Measurements from ENCODE around the gene PIP4K2A. TPM values are rescaled to one million over a fixed set of nuclear protein-coding genes. Genes with fewer than 3 reads are reported as not detected.

The PIP4K2A gene
- total and polyA plus RNA-seq, 2 of the 13 experiments (the other 11 are each of a cell fraction or from before 2014, with no cell fraction given), result 9.1 to 22.6 TPM

DNA sequence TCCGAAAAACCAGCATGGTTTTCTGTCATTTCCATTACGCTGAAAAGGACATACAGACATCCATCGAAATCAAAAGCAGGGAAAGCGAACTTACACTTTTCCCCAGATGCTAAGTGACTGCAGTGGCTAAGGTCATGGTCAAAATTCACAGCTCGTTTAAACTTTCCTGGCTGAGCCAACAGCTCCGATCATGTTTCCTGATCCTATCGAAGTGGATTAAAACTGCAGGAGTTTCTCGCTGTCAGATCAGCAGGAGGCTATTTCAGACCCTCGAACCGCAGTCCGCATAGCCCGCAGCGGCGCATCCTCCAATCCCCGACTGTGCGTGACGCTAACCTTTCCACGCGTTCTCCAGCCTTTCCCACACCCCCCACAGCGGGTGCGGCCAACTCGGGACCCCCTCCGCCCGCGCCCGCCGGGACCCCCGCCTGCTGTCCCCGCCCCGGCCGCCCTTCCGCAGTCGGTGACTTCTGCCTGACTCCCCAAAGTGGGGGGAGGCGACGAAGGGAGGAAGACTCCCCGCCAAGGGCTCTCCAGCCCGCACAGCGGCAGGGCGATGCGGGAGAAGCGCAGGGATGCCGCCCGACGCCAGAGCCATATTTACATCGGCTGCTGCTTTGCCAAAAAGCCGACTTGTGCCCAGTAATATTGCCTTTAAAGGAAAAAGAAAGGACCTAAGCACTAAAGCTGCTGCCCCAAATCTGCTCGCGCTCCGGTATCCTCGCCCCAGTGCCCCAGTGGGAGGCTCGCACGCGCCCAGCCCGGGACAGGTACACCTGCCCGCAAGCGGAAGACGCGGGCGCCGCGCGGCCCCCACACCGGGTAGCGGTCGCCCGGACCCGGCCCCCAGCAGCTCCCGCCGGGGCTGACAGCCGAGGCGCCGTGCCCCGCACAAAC, 1.2 kb downstream of the PIP4K2A start:
- FAIRE-seq (peak; percentile 60), ATAC-seq (peak; percentile 69), DNase-seq (ENCODE audit: low spot score) (peak; percentile 29)
- intact Hi-C loops (cut with micrococcal nuclease; ENCODE audit: unreplicated experiment) (loop anchor here (1.0 to 10.0 kb wide), 3 partner anchors 30 to 91 kb away; no protein-coding TSS in a partner anchor), in situ Hi-C loops (cut with HindIII; ENCODE audit: extremely low pct_ligation_motif_present, low pct_unique_long_range_greater_than_20kb) (loop anchor here (10.0 to 25.0 kb wide), 2 partner anchors 108 to 401 kb away; partner anchors contain the start of genes BMI1 and COMMD3)
- Histone ChIP-seq H3K36me3 (replicated peaks in 1 of 2; ENCODE audit: control insufficient read depth in 1 of 2, insufficient read depth in 2 of 2, low read length in 2 of 2) (no peaks in the 10 kb centered on the region), H3K9me3 (ENCODE audit: low read length) (no peaks in the 10 kb centered on the region), H3K4me1 (ENCODE audit: insufficient read depth, low read length) (peaks cover 34% of the 10 kb centered on the region), H3K4me2 (ENCODE audit: low read depth, low read length) (peak overlapping the region; percentile 94), H4K20me1 (ENCODE audit: insufficient read depth, low read length) (no peaks in the 10 kb centered on the region; the same call in 1 of the 2 replicates), H2AFZ (ENCODE audit: low read length) (no peak overlapping the region), H3K9ac (ENCODE audit: insufficient read depth, low read depth, low read length) (peak overlapping the region; percentile 77), H3K27ac (ENCODE audit: extremely low read length, insufficient read depth, low read length) (no peak overlapping the region), H3K79me2 (ENCODE audit: insufficient read depth, low read length) (peaks cover 52% of the 10 kb centered on the region), H3K4me3 (replicated peaks in 1 of 3; ENCODE audit: insufficient read depth in 1 of 3, low read depth in 2 of 3, low read length in 3 of 3) (peak overlapping the region; percentile 85 to 98 (median 87)), H3K27me3 (ENCODE audit: control insufficient read depth in 1 of 2, insufficient read depth in 2 of 2, low read length in 2 of 2) (peaks cover 0 to 3% of the 10 kb centered on the region in 2 experiments; a peak in 2 of 5 replicates)
- 1% methylated on average over 21 of the region's 73 CpGs for WGBS (ENCODE audit: low lambda C conversion rate)
- CTCF ChIA-PET (ENCODE audit: low intra/inter-chr PET ratio, low total read pairs), result no interaction called here
- POLR2A ChIA-PET, result interaction anchor here (1.1 kb wide), 1 partner anchor 117 kb away, joined by 3 read pairs; no protein-coding TSS in a partner anchor
- BruUV-seq (replicated peaks), result no TSS peak
- TF ChIP-seq, protein P1, sequence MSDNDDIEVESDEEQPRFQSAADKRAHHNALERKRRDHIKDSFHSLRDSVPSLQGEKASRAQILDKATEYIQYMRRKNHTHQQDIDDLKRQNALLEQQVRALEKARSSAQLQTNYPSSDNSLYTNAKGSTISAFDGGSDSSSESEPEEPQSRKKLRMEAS (IDR thresholded peaks at IDR 0.05), result 0 out of 2 replicates have a peak, but pooled peaks have one; percentile 7
- TF ChIP-seq GABPB1 (CRISPR knock-in tag; IDR thresholded peaks at IDR 0.05) (peak; percentile 10; the same call in 1 of the 2 replicates), ZSCAN20 (CRISPR knock-in tag; IDR thresholded peaks at IDR 0.05; ENCODE audit: borderline replicate concordance) (no peak), KDM6A (CRISPR knock-in tag; IDR thresholded peaks at IDR 0.05; ENCODE audit: low read depth) (no peak), KDM2A (CRISPR knock-in tag; IDR thresholded peaks at IDR 0.05; ENCODE audit: borderline replicate concordance, low read depth) (peak; percentile 24; the same call in 1 of the 2 replicates), ZKSCAN1 (IDR thresholded peaks at IDR 0.05; ENCODE audit: low read length) (no peak), PAX8 (CRISPR knock-in tag; IDR thresholded peaks at IDR 0.05; ENCODE audit: borderline replicate concordance) (no peak), ZBTB14 (CRISPR knock-in tag; IDR thresholded peaks at IDR 0.05) (peak; percentile 30; the same call in 1 of the 2 replicates), ZFAT (CRISPR knock-in tag; conservative IDR thresholded peaks at IDR 0.05) (0 out of 2 replicates have a peak, but pooled peaks have one; percentile 23), TGIF2 (CRISPR knock-in tag; IDR thresholded peaks at IDR 0.05) (0 out of 2 replicates have a peak, but pooled peaks have one; percentile 28), FOXA1 (IDR thresholded peaks at IDR 0.05) (no peak), FOXA1 (CRISPR knock-in tag; IDR thresholded peaks at IDR 0.05) (0 out of 2 replicates have a peak, but pooled peaks have one; percentile 11), ZSCAN12 (CRISPR knock-in tag; IDR thresholded peaks at IDR 0.05) (0 out of 2 replicates have a peak, but pooled peaks have one; percentile 24), RFXAP (CRISPR knock-in tag; IDR thresholded peaks at IDR 0.05; ENCODE audit: borderline replicate concordance) (0 out of 2 replicates have a peak, but pooled peaks have one; percentile 27), REPIN1 (CRISPR knock-in tag; IDR thresholded peaks at IDR 0.05; ENCODE audit: borderline replicate concordance, low read depth) (peak; percentile 33; the same call in 1 of the 2 replicates), SALL2 (CRISPR knock-in tag; IDR thresholded peaks at IDR 0.05) (0 out of 2 replicates have a peak, but pooled peaks have one; percentile 32)
- TF ChIP-seq, protein P2, sequence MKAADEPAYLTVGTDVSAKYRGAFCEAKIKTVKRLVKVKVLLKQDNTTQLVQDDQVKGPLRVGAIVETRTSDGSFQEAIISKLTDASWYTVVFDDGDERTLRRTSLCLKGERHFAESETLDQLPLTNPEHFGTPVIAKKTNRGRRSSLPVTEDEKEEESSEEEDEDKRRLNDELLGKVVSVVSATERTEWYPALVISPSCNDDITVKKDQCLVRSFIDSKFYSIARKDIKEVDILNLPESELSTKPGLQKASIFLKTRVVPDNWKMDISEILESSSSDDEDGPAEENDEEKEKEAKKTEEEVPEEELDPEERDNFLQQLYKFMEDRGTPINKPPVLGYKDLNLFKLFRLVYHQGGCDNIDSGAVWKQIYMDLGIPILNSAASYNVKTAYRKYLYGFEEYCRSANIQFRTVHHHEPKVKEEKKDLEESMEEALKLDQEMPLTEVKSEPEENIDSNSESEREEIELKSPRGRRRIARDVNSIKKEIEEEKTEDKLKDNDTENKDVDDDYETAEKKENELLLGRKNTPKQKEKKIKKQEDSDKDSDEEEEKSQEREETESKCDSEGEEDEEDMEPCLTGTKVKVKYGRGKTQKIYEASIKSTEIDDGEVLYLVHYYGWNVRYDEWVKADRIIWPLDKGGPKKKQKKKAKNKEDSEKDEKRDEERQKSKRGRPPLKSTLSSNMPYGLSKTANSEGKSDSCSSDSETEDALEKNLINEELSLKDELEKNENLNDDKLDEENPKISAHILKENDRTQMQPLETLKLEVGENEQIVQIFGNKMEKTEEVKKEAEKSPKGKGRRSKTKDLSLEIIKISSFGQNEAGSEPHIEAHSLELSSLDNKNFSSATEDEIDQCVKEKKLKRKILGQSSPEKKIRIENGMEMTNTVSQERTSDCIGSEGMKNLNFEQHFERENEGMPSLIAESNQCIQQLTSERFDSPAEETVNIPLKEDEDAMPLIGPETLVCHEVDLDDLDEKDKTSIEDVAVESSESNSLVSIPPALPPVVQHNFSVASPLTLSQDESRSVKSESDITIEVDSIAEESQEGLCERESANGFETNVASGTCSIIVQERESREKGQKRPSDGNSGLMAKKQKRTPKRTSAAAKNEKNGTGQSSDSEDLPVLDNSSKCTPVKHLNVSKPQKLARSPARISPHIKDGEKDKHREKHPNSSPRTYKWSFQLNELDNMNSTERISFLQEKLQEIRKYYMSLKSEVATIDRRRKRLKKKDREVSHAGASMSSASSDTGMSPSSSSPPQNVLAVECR (CRISPR knock-in tag; IDR thresholded peaks at IDR 0.05; ENCODE audit: borderline replicate concordance), result peak; percentile 45; the same call in 1 of the 2 replicates
